PC-9 (cell line): ENCODE data around the gene NFIX. TPM values are rescaled to one million over a fixed set of nuclear protein-coding genes. Genes with fewer than 3 reads are reported as not detected.

ENCODE experiments used
- BruUV-seq: library from RNA; stranded (reverse); fragments of 400-500 nt; replicated peaks from 2 replicates; lab custom pipeline; 2021; lab: Mats Ljungman, UMichigan
- CTCF ChIA-PET: fragments of 300-600 bp; sonication (Branson Sonifier 250); formaldehyde crosslinking; loops from one replicate; lab custom pipeline; 2022; ENCODE audit warnings: antibody characterized with exemption; lab: Charles Lee
- POLR2A ChIA-PET: fragments of 300-600 bp; sonication (Branson Sonifier 250); formaldehyde crosslinking; loops from one replicate; lab custom pipeline; 2022; ENCODE audit warnings: antibody characterized with exemption; ENCODE audit not compliant: unreplicated experiment; lab: Charles Lee
- DNase-seq, 2 experiments: peaks; one replicate each; pipeline versions ENCODE4 v3.0.0 to v3.0.0-alpha.2; 2015 to 2022; ENCODE audit warnings: mixed read lengths in 1 of 2
- H2AFZ ChIP-seq: fragments of 200-600 bp; sonication (generic); 2 replicates; pipeline ENCODE4 v1.8.1; 2017; ENCODE audit warnings: antibody characterized with exemption
- H3F3A ChIP-seq: fragments of 200-600 bp; sonication (generic); 2 replicates; pipeline ENCODE4 v1.8.1; 2017; ENCODE audit warnings: antibody characterized with exemption, mild to moderate bottlenecking, low read depth; ENCODE audit not compliant: insufficient read depth
- H3K27ac ChIP-seq: fragments of 200-600 bp; sonication (generic); 2 replicates; pipeline ENCODE4 v1.6.1; 2016; ENCODE audit warnings: mixed run types
- H3K27me3 ChIP-seq: fragments of 200-600 bp; sonication (generic); 2 replicates; pipeline ENCODE4 v1.6.1; 2016; ENCODE audit warnings: low read depth, mixed run types; ENCODE audit not compliant: insufficient read depth
- H3K36me3 ChIP-seq: fragments of 200-600 bp; sonication (generic); 2 replicates; pipeline ENCODE4 v1.6.1; 2016; ENCODE audit warnings: low read depth, mixed run types
- H3K4me1 ChIP-seq: fragments of 200-600 bp; sonication (generic); replicated peaks from 2 replicates; pipeline ENCODE4 v1.6.1; 2016; ENCODE audit warnings: mixed run types; ENCODE audit not compliant: insufficient read depth
- H3K4me2 ChIP-seq: fragments of 200-600 bp; sonication (generic); 2 replicates; pipeline ENCODE4 v1.6.1; 2017; ENCODE audit warnings: mixed run types
- H3K4me3 ChIP-seq: fragments of 200-600 bp; sonication (generic); 2 replicates; pipeline ENCODE4 v1.6.1; 2016; ENCODE audit warnings: mixed run types
- H3K79me2 ChIP-seq: fragments of 200-600 bp; sonication (generic); 2 replicates; pipeline ENCODE4 v1.6.1; 2017; ENCODE audit warnings: low read depth, mixed run types
- H3K9me2 ChIP-seq: fragments of 200-600 bp; sonication (generic); 2 replicates; pipeline ENCODE4 v1.8.1; 2017; ENCODE audit warnings: mild to moderate bottlenecking; ENCODE audit not compliant: insufficient read depth
- H3K9me3 ChIP-seq: fragments of 200-600 bp; sonication (generic); 2 replicates; pipeline ENCODE4 v1.8.1; 2016; ENCODE audit warnings: low read depth; ENCODE audit not compliant: insufficient read depth
- H4K20me1 ChIP-seq: fragments of 200-600 bp; sonication (generic); 2 replicates; pipeline ENCODE4 v1.8.1; 2017; ENCODE audit not compliant: insufficient read depth
- EZH2 ChIP-seq: fragments of 200-600 bp; sonication (generic); IDR thresholded peaks from 2 replicates; pipeline ENCODE4 v1.8.0; 2017; ENCODE audit warnings: antibody characterized with exemption, low read depth
- intact Hi-C: fragments of 100-400 bp; cut with micrococcal nuclease; formaldehyde crosslinking; loops from one replicate; pipeline ENCODE4 v1.10.0; 2022; ENCODE audit not compliant: unreplicated experiment
- total RNA-seq: library from RNA; stranded (reverse); gene quantifications from 2 replicates; pipeline ENCODE4 v1.2.3, GENCODE V29; 2021
- TF ChIP-seq, protein P1 (sequence below): fragments of 200-600 bp; sonication (generic); conservative IDR thresholded peaks from 2 replicates; pipeline ENCODE4 v1.6.1; 2017; ENCODE audit warnings: mixed run types, antibody characterized with exemption, mild to moderate bottlenecking, moderate library complexity

The NFIX gene
- total RNA-seq, 1 experiment from 2014 or later: 24.2 TPM

DNA sequence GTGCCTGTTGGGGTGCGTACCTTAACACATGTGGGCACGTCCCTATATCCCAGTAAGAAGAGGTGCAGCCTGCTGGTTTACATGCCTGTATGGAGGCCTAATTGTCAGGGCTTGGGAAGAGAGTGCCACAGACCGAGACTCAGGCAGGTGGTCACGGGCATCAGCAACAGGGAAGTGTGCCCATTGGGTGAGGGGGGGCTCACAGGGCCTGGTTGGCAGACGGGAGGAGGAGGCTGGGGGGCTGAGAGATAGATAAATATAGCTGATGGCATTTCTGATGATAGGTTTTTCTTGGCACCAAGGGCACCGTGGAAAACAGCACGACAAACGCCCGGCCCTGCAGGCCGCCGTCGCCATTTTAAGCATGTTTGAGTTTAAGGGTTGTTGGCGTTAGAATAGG is 37.6 kb downstream of the NFIX start:
- Histone ChIP-seq H3F3A (peaks cover 29% of the 10 kb centered on the region), H3K27ac (peak overlapping the region; percentile 71), H3K9me3 (no peaks in the 10 kb centered on the region), H3K9me2 (no peaks in the 10 kb centered on the region), H4K20me1 (no peaks in the 10 kb centered on the region), H3K4me2 (peak overlapping the region; percentile 55), H3K4me3 (no peak overlapping the region), H3K27me3 (no peaks in the 10 kb centered on the region), H3K36me3 (no peaks in the 10 kb centered on the region), H3K4me1 (peaks cover 64% of the 10 kb centered on the region), H2AFZ (no peak overlapping the region), H3K79me2 (no peaks in the 10 kb centered on the region)
- DNase-seq: no peak
- intact Hi-C loops: no loop called here
- ChIA-PET CTCF (interaction anchor here (0.5 to 2.6 kb wide), 3 partner anchors 28 to 351 kb away, joined by 5 to 23 read pairs (median 13); no protein-coding TSS in a partner anchor), POLR2A (no interaction called here)
- BruUV-seq: no TSS peak
- TF ChIP-seq EZH2: no peak
- TF ChIP-seq, protein P1, sequence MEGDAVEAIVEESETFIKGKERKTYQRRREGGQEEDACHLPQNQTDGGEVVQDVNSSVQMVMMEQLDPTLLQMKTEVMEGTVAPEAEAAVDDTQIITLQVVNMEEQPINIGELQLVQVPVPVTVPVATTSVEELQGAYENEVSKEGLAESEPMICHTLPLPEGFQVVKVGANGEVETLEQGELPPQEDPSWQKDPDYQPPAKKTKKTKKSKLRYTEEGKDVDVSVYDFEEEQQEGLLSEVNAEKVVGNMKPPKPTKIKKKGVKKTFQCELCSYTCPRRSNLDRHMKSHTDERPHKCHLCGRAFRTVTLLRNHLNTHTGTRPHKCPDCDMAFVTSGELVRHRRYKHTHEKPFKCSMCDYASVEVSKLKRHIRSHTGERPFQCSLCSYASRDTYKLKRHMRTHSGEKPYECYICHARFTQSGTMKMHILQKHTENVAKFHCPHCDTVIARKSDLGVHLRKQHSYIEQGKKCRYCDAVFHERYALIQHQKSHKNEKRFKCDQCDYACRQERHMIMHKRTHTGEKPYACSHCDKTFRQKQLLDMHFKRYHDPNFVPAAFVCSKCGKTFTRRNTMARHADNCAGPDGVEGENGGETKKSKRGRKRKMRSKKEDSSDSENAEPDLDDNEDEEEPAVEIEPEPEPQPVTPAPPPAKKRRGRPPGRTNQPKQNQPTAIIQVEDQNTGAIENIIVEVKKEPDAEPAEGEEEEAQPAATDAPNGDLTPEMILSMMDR: no peak

DNA sequence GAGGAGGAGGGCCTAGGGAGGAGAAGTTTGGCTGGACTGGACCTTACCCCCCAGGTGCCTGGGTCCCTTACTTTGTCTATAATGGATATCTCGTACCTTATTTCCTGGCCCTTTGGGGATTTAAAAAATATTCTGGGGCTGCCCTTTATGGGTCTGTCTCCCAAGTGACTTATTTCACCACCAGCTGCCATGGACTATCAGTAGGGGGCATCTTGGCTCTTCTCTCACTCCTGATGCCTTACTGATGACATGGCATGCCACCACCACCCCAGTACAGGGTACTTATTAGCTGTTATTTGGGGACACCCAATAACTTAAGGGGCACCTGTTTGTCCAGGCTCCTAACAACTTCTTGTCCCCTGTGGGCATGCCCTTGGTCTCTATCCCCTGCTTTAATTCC is 38.0 kb downstream of the NFIX start:
- Histone ChIP-seq H3K27me3 (no peaks in the 10 kb centered on the region), H3K79me2 (no peaks in the 10 kb centered on the region), H3K9me3 (no peaks in the 10 kb centered on the region), H2AFZ (no peak overlapping the region), H3F3A (peaks cover 29% of the 10 kb centered on the region), H3K36me3 (no peaks in the 10 kb centered on the region), H3K27ac (no peak overlapping the region), H3K9me2 (no peaks in the 10 kb centered on the region), H4K20me1 (no peaks in the 10 kb centered on the region), H3K4me2 (peak overlapping the region; percentile 55), H3K4me1 (peaks cover 64% of the 10 kb centered on the region), H3K4me3 (no peak overlapping the region)
- TF ChIP-seq, protein P1: no peak
- no peak for TF ChIP-seq EZH2
- no TSS peak for BruUV-seq
- CTCF ChIA-PET: interaction anchor here (0.5 to 2.6 kb wide), 5 partner anchors 21 to 351 kb away, joined by 4 to 23 read pairs (median 7); no protein-coding TSS in a partner anchor
- DNase-seq: no peak
- POLR2A ChIA-PET: no interaction called here
- intact Hi-C loops: no loop called here

DNA sequence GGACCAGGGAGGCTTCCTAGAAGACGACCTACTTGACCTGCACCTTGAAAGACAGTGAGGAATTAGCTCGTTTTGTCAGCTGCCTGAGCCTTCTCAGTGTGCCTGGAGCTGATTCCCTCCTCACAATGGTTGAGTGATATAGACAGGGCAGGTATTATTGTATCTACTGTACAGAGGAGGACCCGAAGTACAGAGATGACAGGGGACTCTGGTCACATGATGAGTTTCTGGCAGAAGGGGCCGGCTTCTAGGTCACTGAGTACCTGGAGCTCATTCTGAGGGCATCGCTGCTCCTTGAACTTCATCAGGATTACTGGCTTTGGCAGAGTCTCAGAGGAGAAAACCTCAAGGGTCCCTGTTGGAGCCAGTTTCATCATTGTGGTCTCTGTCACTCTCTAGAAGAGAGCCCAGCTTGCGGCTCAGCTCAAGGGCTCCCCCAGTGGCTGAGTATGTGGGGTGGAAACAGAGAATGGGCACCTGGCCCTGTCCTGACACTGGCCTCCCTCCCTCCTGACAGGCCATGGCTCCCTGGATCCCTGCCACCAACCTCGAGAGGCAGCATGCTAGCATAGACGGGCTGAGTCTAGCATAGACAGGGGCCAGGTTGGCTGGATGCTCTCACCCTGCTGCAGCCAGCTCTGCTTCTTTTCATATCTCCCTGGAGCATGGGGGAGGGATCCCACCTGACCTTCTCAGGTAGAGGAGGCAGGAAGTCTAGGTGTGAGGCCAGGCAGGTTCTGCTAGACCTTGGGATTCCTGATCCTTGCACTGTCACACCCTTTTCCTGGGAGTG is 38.7 kb downstream of the NFIX start:
- H2AFZ ChIP-seq: no peak overlapping the region
- CTCF ChIA-PET: interaction anchor here (0.6 to 2.6 kb wide), 7 partner anchors 11 to 68 kb away, joined by 3 to 23 read pairs (median 5); no protein-coding TSS in a partner anchor
- DNase-seq: peak in 1 of 2 experiments; percentile 69
- peaks cover 29% of the 10 kb centered on the region for H3F3A ChIP-seq
- intact Hi-C loops: loop anchor here (1.0 kb wide), 2 partner anchors 27 to 49 kb away; no protein-coding TSS in a partner anchor
- H3K79me2 ChIP-seq: no peaks in the 10 kb centered on the region
- peak overlapping the region; percentile 20; the same call in 1 of the 2 replicates for H3K27ac ChIP-seq
- H3K4me1 ChIP-seq: peaks cover 64% of the 10 kb centered on the region
- POLR2A ChIA-PET: interaction anchor here (0.6 to 0.7 kb wide), 6 partner anchors 30 to 295 kb away, joined by 3 to 29 read pairs (median 4); partner anchors contain the start of gene GCDH
- no peak for TF ChIP-seq EZH2
- TF ChIP-seq, protein P1: peak; percentile 83
- no TSS peak for BruUV-seq
- peak overlapping the region; percentile 26 for H3K4me2 ChIP-seq
- H3K27me3 ChIP-seq: no peaks in the 10 kb centered on the region
- H3K36me3 ChIP-seq: no peaks in the 10 kb centered on the region
- H3K4me3 ChIP-seq: no peak overlapping the region
- no peaks in the 10 kb centered on the region for H4K20me1 ChIP-seq
- no peaks in the 10 kb centered on the region for H3K9me2 ChIP-seq
- no peaks in the 10 kb centered on the region for H3K9me3 ChIP-seq
